ENCODE measurements around the gene ZNF787.

Gene ZNF787

GRCh38 chr19:56124578-56124977 is 3.5 kb upstream of the ZNF787 start:
- no peak overlapping the region for H3K4me3 ChIP-seq (ENCODE audit: control insufficient read depth, low read depth, low read length)
- no peak for TF ChIP-seq CTCF (conservative IDR thresholded peaks at IDR 0.05; ENCODE audit: control insufficient read depth, insufficient read depth, low read depth, low read length)
- no peak for DNase-seq (ENCODE audit: low read depth)

GRCh38 chr19:56123266-56123891 is 2.3 kb upstream of the ZNF787 start:
- DNase-seq (ENCODE audit: low read depth) = no peak

GRCh38 chr19:56120371-56121179 is 520 bp downstream of the ZNF787 start:
- no peak for TF ChIP-seq CTCF (conservative IDR thresholded peaks at IDR 0.05; ENCODE audit: control insufficient read depth, insufficient read depth, low read depth, low read length)
- DNase-seq (ENCODE audit: low read depth) = peak; percentile 73
- H3K4me3 ChIP-seq (ENCODE audit: control insufficient read depth, low read depth, low read length) = peak overlapping the region; percentile 65

More at GRCh38 chr19:56123266-56123891, 2.3 kb upstream of the ZNF787 start:
- no peak overlapping the region for H3K4me3 ChIP-seq (ENCODE audit: control insufficient read depth, low read depth, low read length)
- TF ChIP-seq CTCF (conservative IDR thresholded peaks at IDR 0.05; ENCODE audit: control insufficient read depth, insufficient read depth, low read depth, low read length) = no peak

GRCh38 chr19:56120002-56120370 is 1.1 kb downstream of the ZNF787 start:
- DNase-seq (ENCODE audit: low read depth) = no peak
- TF ChIP-seq CTCF (conservative IDR thresholded peaks at IDR 0.05; ENCODE audit: control insufficient read depth, insufficient read depth, low read depth, low read length) = no peak
- peak overlapping the region; percentile 65 for H3K4me3 ChIP-seq (ENCODE audit: control insufficient read depth, low read depth, low read length)

GRCh38 chr19:56119582-56119978 is 1.5 kb downstream of the ZNF787 start:
- peak overlapping the region; percentile 65 for H3K4me3 ChIP-seq (ENCODE audit: control insufficient read depth, low read depth, low read length)
- no peak for TF ChIP-seq CTCF (conservative IDR thresholded peaks at IDR 0.05; ENCODE audit: control insufficient read depth, insufficient read depth, low read depth, low read length)
- DNase-seq (ENCODE audit: low read depth) = peak; percentile 61

- no peak for DNase-seq (ENCODE audit: low read depth)
- no peak for TF ChIP-seq CTCF (conservative IDR thresholded peaks at IDR 0.05; ENCODE audit: control insufficient read depth, insufficient read depth, low read depth, low read length)
- peak overlapping the region; percentile 65 for H3K4me3 ChIP-seq (ENCODE audit: control insufficient read depth, low read depth, low read length)
These were observed 2.2 kb downstream of the ZNF787 start for GRCh38 chr19:56118666-56119581.
